Suprapubic skin (tissue), 4 donors: ENCODE results near the gene GRID1. TPM values are rescaled to one million over a fixed set of nuclear protein-coding genes. Genes with fewer than 3 reads are reported as not detected.

Experiments used
- DNase-seq, 2 donors: peaks; one replicate each; pipeline ENCODE4 v3.0.0-alpha.2; 2019; ENCODE audit warnings: low spot score in 2 of 2
- H3K27ac ChIP-seq: fragments of 200-600 bp; sonication (generic); one replicate; pipeline ENCODE4 v1.5.1; 2019
- H3K27me3 ChIP-seq: fragments of 200-600 bp; sonication (generic); one replicate; pipeline ENCODE4 v1.5.1; 2019
- H3K36me3 ChIP-seq: fragments of 200-600 bp; sonication (generic); one replicate; pipeline ENCODE4 v1.5.1; 2019
- H3K4me1 ChIP-seq: fragments of 200-600 bp; sonication (generic); one replicate; pipeline ENCODE4 v1.5.1; 2019
- H3K4me3 ChIP-seq: fragments of 200-600 bp; sonication (generic); one replicate; pipeline ENCODE4 v1.5.1; 2019; ENCODE audit warnings: mild to moderate bottlenecking
- H3K9me3 ChIP-seq: fragments of 200-600 bp; sonication (generic); one replicate; pipeline ENCODE4 v1.5.1; 2019
- CTCF ChIP-seq, 2 donors: fragments of 200-600 bp in 1 of 2; fragments of 450-650 bp in 1 of 2; sonication (generic) in 1 of 2; IDR thresholded peaks; one replicate each; pipeline ENCODE4 v1.5.1; 2016 to 2019; ENCODE audit warnings: antibody characterized with exemption in 2 of 2, mild to moderate bottlenecking in 1 of 2, moderate library complexity in 1 of 2
- EP300 ChIP-seq: sonication (generic); formaldehyde crosslinking; IDR thresholded peaks from one replicate; pipeline ENCODE4 v1.6.1; 2017; ENCODE audit warnings: antibody characterized with exemption
- POLR2A ChIP-seq, 2 donors: fragments of 450-650 bp; IDR thresholded peaks; one replicate each; pipeline ENCODE4 v1.6.1; 2017; ENCODE audit warnings: antibody characterized with exemption in 2 of 2, mild to moderate bottlenecking in 2 of 2, moderate library complexity in 2 of 2
- POLR2AphosphoS5 ChIP-seq, 3 donors: sonication (generic); formaldehyde crosslinking; IDR thresholded peaks; one replicate each; pipeline ENCODE4 v1.6.1; 2017; ENCODE audit warnings: antibody characterized with exemption in 3 of 3
- WGBS: methylation state at CpG from one replicate; pipeline ENCODE4 v1.1.5; 2018; 5-methylcytosine and 5-hydroxymethylcytosine counted together
- total RNA-seq, 4 donors: library from RNA; depleted of rRNA; stranded (reverse); fragments of >200 nt; gene quantifications; one replicate each; pipeline ENCODE4 v1.1.0, GENCODE V29; 2016

Gene GRID1
- total RNA-seq, 4 donors from 2014 or later: 1.8 to 3.1 (median 2.4) TPM

- no peaks in the 10 kb centered on the region for H3K27me3 ChIP-seq
- TF ChIP-seq POLR2AphosphoS5 (IDR thresholded peaks at IDR 0.05): no peak
- TF ChIP-seq POLR2A (IDR thresholded peaks at IDR 0.05): no peak
- no peak for TF ChIP-seq EP300
- TF ChIP-seq CTCF (IDR thresholded peaks at IDR 0.05): no peak
- H3K4me1 ChIP-seq: no peaks in the 10 kb centered on the region
- no peak overlapping the region for H3K4me3 ChIP-seq
- WGBS: 84% methylated on average over 2 of the region's 2 CpGs
- DNase-seq: no peak
- no peaks in the 10 kb centered on the region for H3K36me3 ChIP-seq
- H3K9me3 ChIP-seq: no peaks in the 10 kb centered on the region
- no peak overlapping the region for H3K27ac ChIP-seq
Measured at GRCh38 chr10:85767891-85768290, 598.7 kb downstream of the GRID1 start.

DNA sequence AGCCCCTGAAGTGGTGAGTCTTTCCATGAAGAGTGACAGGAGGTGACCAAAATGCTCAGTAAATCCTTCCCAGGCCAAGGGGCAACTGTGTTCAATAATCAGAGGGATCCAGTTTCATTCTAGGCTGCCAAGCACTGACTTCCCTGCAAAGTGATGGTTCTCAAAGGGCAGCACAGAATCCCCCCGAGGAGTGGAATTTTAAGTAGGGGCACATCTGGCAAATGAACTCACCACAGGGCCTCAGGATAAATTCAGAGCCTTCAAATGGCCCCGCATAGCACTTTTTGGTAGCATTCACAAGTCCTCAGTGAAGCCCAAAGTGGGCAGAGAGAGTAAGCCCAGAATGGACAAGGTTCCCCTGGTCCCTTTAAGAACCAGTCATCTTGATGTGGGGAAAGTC lies 602.5 kb downstream of the GRID1 start:
- no peak for DNase-seq
- Histone ChIP-seq H3K9me3 (no peaks in the 10 kb centered on the region), H3K27ac (no peak overlapping the region), H3K27me3 (no peaks in the 10 kb centered on the region), H3K4me3 (no peak overlapping the region), H3K4me1 (no peaks in the 10 kb centered on the region), H3K36me3 (no peaks in the 10 kb centered on the region)
- 61% methylated on average over 2 of the region's 2 CpGs for WGBS
- TF ChIP-seq EP300 (no peak), CTCF (IDR thresholded peaks at IDR 0.05) (no peak), POLR2A (IDR thresholded peaks at IDR 0.05) (no peak), POLR2AphosphoS5 (IDR thresholded peaks at IDR 0.05) (no peak)

- Histone ChIP-seq H3K27me3 (no peaks in the 10 kb centered on the region), H3K27ac (no peak overlapping the region), H3K36me3 (no peaks in the 10 kb centered on the region), H3K4me1 (no peaks in the 10 kb centered on the region), H3K4me3 (no peak overlapping the region), H3K9me3 (no peaks in the 10 kb centered on the region)
- WGBS: 59% methylated on average over 3 of the region's 3 CpGs
- no peak for DNase-seq
- TF ChIP-seq POLR2AphosphoS5 (IDR thresholded peaks at IDR 0.05) (no peak), EP300 (no peak), CTCF (IDR thresholded peaks at IDR 0.05) (no peak), POLR2A (IDR thresholded peaks at IDR 0.05) (no peak)
Measured at GRCh38 chr10:85761906-85762445, 604.6 kb downstream of the GRID1 start.

DNA sequence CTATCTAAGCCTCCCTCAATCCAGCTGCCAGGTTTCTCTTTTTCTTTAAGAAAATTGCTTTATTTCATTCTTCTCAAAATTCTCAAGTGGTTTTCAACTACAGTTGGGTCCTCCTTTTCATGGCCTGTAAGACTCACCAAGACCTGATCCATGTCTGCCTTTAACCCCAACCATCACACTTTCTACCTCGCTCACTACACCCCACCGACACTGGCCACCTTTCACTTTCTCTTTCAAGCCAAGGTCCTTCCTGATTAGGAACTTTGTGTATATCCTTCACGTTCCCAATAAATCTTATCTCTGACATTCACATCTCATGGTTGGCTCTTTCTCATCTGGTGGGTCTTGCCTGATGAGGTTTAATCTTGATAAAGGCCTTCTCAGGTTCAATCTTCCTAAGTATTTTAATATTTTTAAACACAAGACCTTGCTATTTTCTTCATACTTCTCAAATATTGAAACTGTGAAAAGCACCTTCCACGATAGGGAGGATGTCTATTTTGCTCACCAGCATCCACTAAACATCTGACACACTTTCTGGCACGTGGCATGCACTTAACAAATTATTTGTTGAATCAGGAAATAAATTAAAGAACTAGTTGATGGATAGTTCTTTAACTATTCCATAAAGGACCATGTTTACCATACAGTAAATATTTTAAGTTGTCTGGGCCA lies 624.8 kb downstream of the GRID1 start:
- WGBS: 79% methylated on average over 5 of the region's 5 CpGs
- no peak overlapping the region for H3K27ac ChIP-seq
- no peak overlapping the region for H3K4me3 ChIP-seq
- H3K4me1 ChIP-seq: no peaks in the 10 kb centered on the region
- no peaks in the 10 kb centered on the region for H3K9me3 ChIP-seq
- H3K27me3 ChIP-seq: no peaks in the 10 kb centered on the region
- H3K36me3 ChIP-seq: no peaks in the 10 kb centered on the region
- TF ChIP-seq EP300 (no peak), CTCF (IDR thresholded peaks at IDR 0.05) (no peak), POLR2A (IDR thresholded peaks at IDR 0.05) (no peak), POLR2AphosphoS5 (IDR thresholded peaks at IDR 0.05) (no peak)
- DNase-seq: no peak

GRCh38 chr10:85735997-85736396 lies 630.6 kb downstream of the GRID1 start:
- TF ChIP-seq CTCF (IDR thresholded peaks at IDR 0.05) (no peak), POLR2AphosphoS5 (IDR thresholded peaks at IDR 0.05) (no peak)
- Histone ChIP-seq H3K27ac (no peak overlapping the region), H3K27me3 (no peaks in the 10 kb centered on the region), H3K4me1 (no peaks in the 10 kb centered on the region), H3K36me3 (no peaks in the 10 kb centered on the region), H3K9me3 (no peaks in the 10 kb centered on the region), H3K4me3 (no peak overlapping the region)
- 72% methylated on average over 1 of the region's 1 CpG for WGBS
- no peak for DNase-seq
